LoVo (cell line): ENCODE results near the gene ZSWIM5.
"Not testable (repeated sequence)": the region's sequence is repeated elsewhere in the genome, so short reads cannot be mapped to it uniquely, and the experiment has no call there.

ENCODE experiments used
- DNase-seq: peaks from one replicate; pipeline ENCODE4 v3.0.0-alpha.2; 2016; ENCODE audit warnings: low spot score

The ZSWIM5 gene

DNA sequence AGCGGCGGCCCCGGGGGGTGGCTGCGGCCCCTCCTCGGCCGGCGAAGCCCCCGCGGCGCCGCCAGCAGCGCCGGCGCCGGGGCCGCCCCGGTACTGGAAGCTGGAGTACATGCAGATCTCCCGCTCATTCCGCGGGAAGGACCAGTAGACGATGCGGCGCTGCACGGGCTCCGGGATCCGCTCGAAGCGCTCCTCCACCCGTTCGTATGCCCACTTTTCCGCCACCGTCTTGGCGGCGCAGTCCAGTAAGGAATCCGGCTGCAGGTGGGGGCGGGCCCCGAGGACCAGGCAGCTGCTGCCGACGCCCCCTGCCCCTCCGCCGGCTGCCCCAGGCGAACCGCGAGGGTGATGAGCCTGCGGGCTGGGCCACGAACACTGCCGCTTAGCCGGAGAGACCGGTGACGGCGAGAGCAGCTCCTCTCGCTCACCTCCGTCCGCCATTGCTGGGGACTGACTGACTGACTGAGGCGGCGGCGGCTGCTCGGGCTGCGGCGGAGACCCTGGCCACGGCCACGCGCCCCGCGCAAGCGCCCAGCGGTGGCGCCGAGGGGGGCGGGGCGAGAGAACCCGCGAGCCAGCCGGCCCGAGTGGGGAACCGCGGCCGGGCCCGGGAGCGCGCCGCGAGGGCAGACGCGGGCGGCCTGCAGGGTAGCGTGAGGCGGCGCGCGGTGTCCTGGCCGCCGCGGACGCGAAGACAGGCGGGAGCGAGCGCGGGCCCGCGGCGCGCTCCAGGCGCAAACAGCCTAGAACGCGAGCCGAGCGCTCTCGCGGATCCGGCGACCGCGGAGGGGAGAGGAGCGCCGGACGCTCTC, at the start of gene ZSWIM5:
ZSWIM5 (minus strand) TSS at position 696 of the 812 bp plus-strand sequence; CDS start at position 441, 255 bp downstream.
- peak; percentile 75 for DNase-seq

DNA sequence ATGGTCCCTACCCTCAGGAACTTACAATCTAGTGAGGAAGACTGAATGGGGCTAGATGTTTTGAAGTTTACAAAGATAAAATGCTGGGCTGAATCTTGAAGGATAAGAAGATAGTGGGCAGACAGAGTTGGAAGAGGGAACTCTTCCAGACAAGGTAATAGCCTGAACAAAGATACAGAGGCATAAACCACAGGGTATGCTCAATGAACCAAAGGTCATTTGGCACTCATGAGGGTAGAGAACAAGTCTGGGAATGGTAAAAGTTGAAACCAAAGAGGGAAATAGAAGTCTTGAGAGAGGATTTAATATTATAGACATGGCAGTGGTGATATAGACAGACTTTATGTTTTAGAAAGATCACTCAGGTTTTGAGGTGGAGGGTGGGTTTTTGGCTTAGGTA, 48.1 kb upstream of the ZSWIM5 start:
- DNase-seq: no peak

DNA sequence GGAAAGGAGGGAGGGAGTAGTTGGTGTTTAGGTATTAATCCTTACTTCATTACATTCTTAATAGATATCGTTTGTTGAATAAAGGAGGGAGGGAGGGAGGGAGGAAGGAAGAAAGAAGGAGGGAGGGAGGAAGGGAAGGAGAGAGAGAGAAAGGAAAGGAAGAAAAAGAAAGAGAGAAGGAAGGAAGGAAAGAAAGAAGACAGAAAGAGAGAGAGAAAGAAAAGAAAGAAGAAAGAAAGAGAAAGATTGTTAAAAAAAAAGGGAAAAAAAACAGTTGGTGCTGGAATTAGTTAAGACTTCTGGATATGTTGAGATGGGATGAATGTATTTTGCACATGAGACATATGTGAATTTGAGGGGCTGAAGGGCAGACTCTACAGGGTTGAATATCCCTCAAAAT, 44.1 kb upstream of the ZSWIM5 start:
- no peak for DNase-seq

DNA sequence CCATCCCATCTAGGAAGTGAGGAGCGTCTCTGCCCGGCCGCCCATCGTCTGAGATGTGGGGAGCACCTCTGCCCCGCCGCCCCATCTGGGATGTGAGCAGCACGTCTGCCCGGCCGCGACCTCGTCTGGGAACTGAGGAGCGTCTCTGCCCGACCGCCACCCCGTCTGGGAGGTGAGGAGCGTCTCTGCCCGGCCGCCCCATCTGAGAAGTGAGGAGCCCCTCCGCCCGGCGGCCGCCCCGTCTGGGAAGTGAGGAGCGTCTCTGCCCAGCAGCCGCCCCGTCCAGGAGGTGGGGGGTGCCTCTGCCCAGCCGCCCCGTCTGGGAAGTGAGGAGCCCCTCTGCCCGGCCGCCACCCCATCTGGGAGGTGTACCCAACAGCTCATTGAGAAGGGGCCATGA, 41.6 kb upstream of the ZSWIM5 start:
- DNase-seq: not testable (repeated sequence)

DNA sequence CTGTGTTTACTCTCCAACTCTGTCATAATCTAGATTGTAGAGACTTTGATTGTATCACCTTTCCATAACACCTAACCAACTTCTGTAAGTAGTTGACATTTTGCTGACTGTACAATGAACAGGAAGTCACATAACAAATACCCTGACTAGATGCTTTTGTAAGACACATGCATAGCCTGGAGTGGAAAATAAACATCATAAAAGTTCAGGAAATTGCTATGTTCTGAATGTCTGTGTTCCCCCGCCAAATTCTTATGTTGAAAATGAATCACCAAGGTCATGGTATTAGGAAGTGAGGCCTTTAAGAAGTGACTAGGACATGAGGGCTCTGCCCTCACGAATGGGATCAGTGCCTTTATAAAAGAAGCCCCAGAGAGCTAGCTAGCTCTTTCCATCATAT, 40.4 kb upstream of the ZSWIM5 start:
- peak; percentile 71 for DNase-seq

DNA sequence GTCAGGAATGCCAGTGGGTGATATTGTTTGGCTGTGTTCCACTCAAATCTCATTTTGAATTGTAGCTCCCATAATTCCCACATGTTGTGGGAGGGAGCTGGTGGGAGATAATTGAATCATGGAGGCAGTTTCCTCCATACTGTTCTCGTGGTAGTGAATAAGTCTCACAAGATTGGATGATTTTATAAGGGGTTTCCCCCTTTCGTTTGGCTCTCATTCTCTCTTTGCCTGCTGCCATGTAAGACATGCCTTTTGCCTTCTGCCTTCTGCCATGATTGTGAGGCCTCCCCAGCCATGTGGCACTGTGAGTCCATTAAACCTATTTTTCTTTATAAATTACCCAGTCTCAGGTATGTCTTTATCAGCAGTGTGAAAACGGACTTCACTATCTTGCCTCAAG, 40.0 kb upstream of the ZSWIM5 start:
- not testable (repeated sequence) for DNase-seq

DNA sequence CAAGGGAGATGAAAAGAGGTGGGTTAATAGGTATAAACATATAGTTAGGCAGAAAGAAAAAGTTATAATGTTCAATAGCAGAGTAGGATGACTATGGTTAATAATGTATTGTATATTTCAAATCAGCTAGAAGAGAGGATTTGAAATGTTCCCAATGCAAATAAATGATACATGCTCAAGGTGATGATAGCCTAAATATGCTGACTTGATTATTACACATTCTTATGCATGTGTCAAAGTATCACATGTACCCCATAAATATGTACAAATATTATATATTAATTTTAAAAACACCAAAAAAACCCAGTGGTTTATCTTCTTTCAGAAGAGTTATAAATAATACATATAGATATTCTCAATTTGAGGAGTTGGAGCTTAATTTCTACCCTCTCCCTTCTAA, 38.3 kb upstream of the ZSWIM5 start:
- no peak for DNase-seq

DNA sequence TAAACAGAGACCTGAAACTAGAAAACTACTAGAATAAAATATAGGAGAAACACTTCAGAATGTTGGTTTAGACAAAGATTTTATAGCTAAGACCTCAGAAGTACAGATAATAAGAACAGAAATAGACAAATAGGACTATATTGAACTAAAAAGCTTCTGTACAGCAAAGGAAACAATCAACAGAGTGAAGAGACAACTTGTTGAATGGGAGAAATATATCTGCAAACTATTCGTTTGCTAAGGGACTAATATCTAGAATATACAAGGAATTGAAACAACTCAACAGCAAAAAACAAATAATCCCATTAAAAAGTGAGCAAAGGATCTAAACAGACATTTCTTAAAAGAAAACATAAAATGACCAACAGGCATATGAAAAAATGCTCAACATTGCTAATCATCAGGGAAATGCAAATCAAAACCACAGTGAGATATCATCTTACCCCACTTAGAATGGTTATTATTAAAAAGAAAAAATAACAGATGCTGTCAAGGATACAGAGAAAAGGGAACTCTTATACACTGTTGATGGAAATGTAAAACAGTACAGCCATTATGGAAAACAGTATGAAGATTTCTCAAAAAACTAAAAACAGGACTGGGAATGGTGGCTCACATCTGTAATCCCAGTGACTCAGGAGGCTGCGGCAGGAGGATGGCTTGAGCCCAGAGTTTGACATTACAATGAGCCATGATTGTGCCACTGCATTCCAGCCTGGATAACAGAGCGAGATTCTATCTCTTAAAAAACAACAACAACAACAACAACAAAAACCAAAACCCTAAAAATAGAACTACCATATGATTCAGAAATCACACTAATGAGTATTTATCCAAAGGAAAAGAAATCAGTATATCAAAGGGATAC, 37.3 kb upstream of the ZSWIM5 start:
- DNase-seq: no peak

DNA sequence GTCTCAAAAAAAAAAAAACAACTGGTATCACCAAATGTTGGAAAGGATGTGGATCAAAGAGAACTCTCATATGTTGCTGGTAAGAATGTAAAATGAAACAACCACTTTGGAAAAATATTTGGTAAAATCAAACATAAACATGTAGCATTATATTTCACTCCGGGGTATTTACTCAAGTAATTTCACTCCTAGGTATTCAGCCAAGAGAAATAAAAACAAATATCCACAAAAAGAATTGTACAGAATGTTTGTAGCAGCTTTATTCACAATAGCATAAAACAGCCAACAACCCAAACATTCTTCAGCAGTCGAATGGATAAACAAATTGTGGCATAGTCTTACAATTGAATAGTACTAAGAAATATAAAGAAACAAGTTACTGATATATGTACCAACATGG, 32.4 kb upstream of the ZSWIM5 start:
- no peak for DNase-seq

DNA sequence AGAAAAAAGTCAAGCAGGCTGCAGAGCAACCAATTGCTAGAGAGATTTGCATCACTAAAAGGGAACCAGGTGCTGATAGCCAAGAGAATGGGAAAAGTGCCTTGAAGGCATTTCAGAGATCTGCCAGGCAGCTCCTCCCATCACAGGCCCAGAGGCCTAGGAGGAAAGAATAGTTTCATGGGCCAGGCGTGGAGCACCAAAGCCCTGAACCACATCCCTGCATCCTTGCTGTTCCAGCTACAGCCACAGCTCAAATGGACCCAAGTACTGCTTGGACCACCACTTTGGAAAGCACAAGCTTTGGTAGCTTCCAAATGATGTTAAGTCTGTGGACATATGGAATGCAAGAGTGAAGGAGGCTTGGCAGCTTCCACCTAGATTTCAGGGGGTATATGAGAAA, 29.7 kb upstream of the ZSWIM5 start:
- DNase-seq: no peak

DNA sequence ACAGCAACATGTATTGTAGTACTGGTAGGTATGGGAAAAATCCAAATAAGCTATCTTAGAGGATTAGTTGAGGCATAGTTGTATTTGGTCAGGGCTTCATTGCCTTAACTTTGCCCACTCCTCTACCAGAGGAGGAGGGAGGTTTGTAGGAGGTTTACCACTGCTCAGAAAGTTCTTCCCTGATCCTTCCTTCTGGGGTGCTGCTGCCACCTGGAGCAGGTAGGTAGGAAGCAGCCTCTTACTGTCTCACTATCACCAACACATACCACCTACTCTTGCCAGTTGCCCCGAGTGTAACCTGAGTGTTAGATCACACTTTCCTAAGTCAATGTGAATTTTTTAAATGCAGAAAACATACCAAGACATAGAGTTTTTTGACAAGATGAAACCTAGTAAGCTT, 24.1 kb upstream of the ZSWIM5 start:
- peak; percentile 38 for DNase-seq

DNA sequence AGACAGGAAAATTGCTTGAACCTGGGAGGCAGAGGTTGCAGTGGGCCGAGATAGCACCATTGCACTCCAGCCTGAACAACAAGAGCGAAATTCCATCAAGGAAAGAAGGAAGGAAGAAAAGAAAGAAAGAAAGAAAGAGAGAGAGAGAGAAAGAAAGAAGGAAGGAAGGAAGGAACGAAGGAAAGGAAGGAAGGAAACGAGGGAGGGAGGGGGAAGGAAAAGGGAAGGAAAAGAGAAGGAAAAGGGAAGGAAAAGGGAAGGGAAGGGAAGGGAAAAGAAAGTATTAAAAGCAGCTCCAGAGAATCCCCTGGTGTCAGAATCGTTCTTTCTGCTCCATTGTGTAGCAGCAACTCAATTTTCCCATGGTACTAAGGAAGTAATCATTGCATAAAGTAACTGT, 19.2 kb upstream of the ZSWIM5 start:
- DNase-seq: no peak

DNA sequence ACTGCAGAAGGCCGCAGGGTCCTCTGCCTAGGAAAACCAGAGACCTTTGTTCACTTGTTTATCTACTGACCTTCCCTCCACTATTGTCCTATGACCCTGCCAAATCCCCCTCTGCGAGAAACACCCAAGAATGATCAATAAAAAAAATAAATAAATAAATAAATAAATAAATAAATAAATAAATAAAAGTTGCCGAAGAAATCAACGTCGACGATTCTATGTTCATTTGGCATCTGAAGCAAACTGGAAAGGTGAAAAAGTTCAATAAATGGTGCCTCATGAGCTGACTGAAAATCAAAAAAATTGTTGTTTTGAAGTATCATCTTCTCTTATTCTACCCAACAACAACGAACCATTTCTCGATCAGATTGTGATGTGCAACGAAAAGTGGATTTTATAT, 17.3 kb upstream of the ZSWIM5 start:
- DNase-seq: not testable (repeated sequence)

DNA sequence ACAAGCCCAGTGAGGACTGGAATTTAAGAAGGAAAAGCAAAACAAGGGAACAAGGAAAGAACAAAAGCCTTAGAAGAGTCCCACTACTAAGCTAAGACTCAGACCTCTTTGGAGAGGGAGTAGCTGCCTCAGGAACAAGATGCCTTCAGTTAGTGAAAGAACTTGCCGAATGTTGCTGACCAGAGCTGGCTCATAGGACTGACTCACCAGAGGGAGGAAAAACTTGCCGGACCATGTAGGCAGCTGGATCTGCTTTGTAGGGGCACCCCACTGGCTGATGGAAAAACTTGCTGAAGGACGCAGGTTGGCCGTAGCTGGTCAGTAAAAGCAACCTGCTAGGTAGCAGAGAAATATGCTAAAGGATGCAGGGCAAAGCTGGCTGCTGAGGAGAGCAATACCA, 15.3 kb upstream of the ZSWIM5 start:
- DNase-seq: no peak

DNA sequence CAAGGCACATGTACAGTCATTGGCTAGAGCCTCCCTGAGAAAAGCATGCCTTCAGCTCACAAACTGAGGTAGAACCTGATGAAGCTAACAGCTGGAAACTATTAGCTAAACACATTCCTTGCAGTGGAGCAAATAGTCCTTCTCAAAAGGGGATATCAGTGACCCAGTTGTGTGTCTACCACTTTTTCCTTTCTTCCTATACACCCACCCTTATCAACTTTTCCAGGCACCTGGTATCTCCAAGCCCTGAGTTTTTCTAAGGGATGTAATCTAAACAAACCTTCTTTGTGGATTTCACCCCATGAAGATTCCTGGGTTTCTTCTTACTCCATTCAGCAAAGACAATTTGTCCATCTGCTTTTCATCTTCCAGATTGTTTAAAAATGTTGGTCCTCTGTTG, 10.5 kb upstream of the ZSWIM5 start:
- no peak for DNase-seq

DNA sequence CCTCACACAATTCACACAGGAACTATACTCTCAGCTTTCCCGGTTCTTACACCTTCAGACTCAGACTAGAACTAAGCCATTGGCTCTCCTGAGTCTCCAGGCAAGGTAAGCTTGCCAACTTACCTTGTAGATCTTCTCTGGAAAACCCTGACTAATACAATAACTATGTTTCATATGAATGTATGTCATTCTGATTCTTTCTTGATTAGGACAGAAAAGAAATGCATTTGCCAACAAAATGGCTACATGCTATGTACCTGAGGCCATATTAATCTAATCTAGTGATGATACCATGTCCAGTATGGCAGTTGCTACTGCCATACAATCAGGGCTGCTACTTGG, 9.8 kb upstream of the ZSWIM5 start:
- DNase-seq: no peak

DNA sequence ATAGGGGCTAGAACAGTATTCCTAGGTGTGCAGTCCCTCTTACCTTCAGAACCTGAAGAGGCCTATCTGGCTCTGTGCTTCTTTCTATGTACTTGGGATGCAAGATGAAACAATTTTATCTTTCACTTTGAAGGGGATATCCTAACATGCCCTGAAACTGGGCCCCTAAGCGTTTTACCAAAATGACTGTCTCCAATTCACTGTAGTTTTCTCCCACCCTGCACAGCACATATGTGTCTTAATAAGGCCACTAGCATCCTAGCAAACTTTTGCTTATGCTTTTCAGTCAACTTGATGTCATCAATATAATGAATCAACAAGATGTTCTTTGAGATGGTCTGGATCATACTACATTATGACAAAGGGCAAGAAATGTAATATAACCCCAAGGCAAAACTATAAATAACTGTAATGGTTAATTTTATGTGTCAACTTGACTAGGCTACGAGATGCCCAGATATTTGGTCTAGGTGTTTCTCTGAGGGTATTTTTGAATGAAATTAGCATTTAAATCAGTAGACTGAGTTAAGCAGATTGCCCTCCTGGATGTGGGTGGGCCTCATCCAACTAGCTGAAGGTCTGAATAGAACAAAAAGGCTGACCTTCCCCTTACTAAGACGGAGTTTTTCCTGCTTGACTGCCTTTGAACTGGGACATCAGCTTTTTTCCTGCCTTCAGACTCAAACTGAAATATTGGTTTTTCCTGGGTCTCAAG, 9.2 kb upstream of the ZSWIM5 start:
- no peak for DNase-seq

DNA sequence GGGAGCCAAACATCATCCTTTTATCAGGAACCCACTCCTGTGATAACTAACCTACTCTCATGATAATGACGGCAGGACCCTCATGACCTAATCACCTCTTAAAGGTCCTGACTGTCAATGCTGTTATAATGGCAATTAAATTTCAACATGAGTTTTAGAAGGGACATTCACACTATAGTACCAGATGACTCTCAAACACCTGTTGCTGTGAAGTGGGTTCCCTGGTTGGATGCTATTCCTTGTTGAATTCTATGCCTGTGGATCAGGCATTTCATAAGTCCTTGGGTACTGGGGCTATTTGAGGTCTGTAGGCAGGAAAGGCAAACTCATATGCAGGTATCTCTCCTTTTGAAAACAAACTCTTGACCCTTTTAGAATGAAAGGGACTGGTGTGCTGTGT, 7.5 kb upstream of the ZSWIM5 start:
- DNase-seq: no peak

DNA sequence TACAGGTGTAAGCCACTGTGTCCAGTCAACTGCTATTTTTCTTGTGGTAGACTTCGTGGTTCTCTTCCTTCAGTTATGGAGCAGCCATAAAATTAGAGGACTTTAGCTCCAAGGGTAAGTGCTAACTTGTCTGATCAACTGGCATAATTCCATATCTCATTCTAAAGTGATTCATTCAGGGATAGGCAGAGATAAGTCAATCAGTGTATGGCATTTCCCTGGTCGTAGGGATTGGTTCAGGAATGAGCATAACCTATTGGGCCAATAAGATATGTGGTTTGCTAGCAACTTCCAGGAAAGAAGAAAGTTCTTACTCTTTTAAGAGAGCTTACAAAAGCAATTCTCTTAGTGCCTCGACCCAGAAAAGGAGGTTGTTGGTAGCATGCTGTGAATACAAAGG, 4.7 kb upstream of the ZSWIM5 start:
- peak; percentile 52 for DNase-seq

DNA sequence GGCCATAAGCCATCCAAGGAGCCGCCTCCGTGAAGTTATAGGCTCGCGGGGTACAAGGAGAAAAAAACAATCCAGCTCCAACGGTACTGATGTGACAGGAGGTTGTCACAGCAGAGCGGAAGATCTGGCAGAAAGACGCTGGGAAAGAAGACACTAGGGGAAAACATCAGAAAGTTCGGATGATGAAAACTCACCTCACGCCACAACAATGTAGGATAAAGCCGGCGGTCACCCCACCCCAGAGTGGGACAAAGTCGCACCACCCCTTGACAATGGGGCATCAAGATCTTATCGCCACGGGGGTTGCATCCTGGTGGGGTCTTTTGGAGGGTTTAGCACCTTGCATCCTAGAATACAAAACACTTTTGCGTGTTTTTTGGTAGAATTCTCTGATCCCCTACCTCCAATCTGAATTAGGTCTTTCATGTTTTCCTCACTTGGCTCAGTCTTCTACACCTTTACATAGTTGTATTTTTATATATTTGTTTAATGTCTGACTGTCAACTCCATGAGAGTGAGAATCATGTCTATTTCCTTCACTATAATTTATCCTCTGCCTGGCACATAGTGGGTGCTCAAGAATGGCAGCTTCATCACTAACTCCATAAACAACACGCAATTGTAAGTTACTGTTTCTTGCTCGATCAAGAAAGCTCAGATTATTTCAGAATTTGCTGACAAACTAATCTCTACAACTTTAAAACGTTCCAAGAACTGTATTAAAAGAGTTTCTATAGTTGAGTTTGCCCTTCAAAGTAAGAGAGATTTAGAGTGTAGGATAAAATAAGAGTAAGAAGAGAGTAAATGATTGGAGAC, 611 bp upstream of the ZSWIM5 start:
- no peak for DNase-seq

DNA sequence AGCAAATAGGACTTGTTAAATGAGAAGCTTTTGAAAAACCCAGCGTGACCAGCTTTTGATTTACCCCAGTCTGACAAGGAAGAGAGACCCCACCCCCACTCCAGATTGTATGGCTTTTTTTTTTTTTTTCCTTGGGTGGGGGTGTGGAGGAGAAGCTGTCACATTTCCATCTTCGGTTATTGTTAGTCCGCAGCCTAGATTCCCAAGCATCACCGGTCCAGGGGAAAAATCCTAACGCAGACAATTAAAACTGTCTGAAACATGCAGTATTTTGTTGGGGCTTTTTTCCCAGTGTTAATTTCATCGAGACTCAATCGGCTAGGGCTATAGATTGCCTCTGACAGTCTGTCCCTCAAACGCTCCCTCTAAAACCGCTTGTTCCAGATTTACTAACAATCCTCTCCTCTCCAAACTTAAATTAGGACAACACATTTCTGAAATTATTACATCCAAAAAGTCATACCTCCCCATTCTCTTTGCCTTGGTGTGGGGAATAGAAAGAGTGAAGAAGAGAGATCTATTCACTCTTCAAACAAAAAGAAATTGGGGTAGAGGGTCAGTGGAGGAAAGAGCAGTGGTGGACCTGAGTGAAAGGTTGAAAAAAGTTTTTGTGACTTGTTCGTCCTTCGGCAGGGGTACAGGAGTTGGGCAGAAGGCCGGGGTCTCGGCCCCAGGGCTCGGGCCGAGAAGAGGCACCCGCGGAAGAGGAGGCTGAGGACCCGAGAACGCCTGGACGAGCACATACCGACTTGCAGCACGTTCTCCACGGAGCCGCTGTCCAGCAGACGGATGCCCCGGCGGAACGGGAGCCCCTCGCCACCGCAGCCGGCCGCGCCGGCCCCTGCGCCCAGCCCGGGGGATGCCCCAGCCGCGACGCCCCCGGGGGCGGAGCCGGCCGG, 1.1 kb downstream of the ZSWIM5 start:
- peak; percentile 24 for DNase-seq
